Measurements from ENCODE around the gene FLOT1. TPM values are rescaled to one million over a fixed set of nuclear protein-coding genes. Genes with fewer than 3 reads are reported as not detected.
"Not testable (repeated sequence)": the region's sequence is repeated elsewhere in the genome, so short reads cannot be mapped to it uniquely, and the experiment has no call there.

FLOT1 gene
- total RNA-seq, 1 donor from 2014 or later: 32.6 TPM

DNA sequence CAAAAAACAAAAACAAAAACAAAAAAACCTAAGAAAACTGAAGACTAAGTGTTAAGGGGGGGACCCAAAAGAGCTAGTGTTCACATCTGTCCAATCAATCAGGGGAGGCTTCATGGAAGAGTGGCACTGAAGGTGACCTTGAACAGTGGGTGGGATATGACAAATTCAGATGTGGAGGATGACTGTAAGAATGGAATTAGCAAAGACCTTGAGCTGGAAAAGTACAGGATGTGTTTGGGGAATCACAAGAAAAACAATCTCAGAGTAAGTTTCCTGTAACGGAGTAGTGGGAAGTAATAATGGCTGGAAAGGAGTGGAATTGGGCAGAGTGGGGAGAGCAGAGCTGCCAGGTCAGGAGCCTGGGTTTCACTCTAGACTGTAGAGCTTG is 4.8 kb upstream of the FLOT1 start:
- DNase-seq: no peak

DNA sequence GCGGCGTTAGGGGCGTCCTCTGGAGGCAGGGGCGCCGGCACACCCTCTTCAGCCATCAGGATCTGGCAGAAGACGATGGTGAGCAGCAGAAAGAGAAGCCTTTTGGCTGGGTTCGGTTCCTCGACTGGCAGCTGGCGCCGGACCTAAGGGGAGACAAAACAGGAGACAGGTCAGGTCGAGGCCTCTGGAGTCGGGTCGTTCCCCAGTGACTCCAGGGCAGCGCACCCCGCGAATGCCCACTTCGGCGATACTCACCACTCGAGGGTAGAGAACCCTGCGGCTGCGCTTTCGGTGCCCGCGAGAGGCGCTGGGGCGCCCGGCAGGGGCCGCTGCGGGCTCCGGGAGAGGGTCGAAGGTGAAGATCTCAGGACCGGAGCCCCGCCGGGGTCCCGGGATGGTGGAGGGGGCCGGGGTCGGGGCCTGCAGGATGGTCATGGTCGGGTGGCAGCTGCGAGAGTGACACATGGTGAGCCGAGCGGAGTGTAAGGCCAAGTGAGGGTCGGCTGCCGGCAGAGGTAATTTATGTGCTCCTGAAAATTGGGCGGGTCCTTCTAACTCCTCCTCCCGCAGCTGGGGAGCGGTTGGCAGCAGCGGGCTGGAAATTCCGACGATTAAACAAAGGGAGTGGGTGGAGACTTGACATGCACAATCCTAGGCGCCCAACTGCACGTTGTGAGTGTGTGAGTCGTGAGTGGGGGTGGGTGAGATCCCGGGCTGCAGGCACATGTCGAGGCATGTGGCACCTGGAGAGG is 1.7 kb upstream of the FLOT1 start, which contains the start of gene IER3:
IER3 (minus strand) TSS at position 494 of the 752 bp plus-strand sequence; CDS start at position 465, 29 bp downstream.
- DNase-seq: peak; percentile 87

DNA sequence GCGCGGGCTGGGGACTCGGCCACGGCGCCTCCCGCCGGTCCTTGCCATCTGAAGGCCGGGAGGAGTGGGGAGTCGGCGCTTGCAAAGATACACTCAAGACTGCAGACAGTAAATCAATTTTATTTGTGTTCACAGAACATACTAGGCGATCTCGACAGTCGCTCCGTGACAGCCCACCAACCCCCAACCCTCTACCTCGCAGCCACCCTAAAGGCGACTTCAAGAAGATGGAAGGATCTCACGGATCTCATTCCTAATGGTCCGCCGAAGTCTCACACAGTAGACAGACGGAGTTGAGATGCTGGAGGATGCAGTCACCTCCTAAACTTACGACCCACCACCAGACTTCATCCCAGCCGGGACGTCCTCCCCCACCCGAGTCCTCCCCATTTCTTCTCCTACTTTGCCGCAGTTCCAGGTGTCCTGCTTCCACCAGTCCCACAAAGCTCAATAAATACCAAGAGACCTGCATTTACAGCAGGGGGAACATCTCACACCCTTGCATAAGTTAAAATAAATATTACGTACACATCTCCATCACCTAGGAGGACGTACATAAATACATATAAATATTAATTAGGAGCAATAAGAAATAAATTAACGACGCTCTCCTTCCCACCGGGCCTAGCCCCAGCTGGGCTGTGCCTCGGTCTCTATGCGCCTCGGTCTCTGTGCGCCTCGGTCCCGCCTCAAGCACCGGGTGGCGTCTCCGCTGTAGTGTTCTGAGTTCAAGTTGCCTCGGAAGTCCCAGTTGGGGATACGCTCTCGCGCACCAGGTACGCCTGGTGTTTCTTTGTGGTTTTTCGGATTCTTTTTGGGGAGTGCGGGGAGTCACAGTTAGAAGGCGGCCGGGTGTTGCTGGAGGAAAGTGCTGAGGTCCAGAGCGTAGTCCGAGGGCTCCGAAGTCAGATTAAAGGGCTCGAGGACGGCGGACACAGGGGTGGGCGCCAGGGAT is 889 bp upstream of the FLOT1 start:
- peak; percentile 76 for DNase-seq

DNA sequence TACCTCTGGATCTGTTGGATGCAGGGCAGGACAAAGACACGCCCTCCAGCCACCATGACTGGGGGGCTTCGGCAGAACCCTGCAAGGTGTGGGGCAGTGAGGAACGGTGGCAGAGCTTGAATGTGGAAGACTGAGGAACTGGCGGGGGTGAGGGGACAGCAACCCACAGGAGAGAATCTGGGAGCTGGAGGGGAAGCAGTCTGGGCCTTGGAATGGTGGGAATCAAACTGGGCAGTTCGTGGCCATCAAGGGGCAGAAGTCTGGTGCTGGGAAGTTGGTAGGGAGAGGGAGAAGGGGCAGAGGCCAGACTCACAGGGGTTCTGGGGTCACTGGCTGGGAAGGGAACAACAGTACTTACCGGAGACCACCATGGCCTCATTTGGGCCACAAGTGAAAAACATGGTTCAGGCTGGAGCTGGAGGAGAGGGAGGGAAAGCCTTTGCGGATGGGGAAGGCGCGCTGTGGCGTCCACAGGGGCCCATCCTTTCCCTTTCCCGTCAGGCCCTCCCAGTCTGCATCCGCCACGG is 635 bp downstream of the FLOT1 start:
- DNase-seq: no peak

DNA sequence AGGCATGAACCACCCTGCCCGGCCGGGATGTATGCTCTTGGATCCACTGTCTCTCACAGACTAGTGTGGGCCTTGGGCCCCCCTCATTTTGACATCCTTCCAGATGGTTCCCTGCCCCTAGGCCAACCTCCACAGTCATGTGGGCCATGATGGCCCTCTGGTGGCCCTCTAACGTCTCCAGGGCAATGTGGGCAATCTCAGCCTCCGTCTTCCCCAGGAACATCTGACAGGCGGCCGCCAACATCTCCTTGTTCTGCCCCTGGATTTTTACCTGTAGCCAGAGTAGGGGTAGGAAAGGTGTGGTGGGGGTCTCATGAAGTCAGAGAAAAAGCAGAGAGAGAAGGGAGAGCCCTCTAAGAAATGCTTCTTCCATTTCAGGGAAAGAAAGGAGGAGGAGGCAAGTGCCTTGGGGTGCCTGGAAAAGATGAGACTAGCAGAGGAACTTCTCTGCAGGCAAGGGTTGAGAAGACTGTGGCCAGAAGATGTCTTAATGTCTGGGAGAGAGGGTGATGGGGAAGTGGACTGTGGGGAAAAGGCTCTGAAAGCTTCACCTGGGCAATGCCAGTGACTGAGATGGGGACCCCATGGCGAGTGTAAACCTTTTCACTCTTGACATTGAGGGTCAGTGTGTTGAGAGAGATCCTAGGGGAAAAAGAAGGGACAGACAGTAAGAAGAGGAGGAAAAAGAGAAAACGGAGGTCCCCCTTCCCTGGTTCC is 1.3 kb downstream of the FLOT1 start:
- DNase-seq: no peak

DNA sequence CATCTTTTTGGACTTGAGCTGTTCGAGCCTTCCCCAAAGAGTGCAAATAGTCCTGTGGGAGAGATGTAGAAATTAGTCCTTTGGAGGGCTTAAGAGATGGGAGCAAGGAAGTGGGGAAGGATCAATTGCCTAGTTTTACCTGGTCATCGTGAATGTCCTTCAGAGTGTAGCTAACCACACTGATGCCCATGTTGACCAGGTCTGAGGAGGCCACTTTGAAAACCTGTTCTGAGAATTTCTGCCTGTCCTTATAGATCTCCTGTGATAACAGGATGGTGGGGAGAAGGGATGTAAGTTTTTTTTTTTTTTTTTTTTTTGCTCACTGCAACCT is 2.0 kb downstream of the FLOT1 start:
- DNase-seq: no peak

DNA sequence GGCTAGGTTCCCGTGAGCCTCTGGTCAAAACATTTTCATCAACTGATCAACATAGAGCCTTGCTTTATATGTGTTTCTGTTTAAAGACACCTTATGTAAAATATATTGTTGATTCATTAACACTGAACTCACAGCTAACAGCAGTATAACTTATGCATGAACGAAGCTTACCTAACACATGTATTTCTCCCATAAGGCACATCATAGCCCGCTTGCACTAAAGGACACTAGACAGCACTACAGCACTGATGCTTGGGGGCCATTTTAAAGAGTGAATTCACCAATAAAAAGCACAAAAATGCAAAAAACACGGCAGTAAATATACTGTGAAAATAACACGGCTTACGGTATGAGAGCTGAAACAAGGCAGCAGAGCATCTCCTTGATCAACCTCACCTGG is 4.0 kb downstream of the FLOT1 start:
- DNase-seq: no peak

DNA sequence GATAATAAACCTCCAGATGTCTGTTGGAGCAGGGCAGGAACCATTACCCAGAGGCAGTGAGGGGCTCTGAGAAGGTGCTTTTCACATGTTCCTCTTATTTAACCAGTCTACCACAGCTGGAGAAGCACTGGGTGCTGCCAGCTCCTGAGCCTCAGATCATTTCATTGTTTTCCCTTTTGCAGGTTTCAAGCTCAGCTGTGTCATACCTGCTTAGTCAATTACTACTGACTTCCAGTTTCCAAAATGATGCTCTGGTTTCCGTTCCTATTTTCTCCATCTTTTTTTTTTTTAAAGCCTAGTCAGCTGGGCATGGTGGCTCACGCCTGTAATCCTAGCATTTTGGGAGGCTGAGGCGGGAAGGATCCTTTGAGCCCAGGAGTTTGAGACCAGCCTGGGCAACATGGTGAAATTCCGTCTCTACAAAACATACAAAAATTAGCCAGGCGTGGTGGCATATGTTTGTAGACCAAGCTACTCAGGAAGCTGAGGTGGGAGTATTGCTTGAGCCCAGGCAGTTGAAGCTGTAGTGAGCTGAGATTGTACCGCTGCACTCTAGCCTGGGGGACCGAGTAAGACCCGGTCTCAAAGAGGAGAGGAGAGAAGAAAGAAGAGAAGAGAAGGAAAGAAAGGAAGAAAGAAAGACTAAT is 6.7 kb downstream of the FLOT1 start:
- DNase-seq: no peak

DNA sequence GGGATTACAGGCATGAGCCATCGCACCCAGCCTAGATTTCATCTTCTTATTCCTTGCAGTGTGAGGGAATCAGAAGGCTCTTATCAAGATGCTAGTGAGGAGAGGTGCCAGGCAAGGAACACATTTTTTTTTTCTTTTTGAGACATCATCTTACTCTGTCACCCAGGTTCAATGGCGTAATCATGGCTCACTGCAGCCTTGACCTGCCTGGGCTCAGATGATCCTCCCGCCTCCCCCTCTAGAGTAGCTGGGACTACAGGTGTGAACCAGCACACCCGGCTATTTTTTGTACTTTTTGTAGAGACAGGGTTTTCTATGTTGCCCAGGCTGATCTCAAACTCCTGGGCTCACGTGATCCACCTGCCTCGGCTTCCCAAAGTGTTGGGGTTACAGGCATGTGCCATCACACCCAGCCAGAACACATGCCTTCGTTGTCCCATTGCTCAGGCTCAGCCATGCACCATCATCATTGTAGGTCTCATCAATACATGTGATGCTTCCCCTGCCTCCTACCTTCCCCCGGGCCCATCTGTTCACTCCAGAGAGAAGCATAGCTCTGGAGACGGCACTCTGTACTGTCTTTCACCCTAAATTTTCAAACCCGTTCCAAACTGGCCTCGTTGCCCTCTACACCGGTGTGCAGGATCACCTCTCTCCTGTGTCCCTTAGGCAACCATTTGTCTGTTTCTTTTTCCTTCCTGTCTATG is 10.1 kb downstream of the FLOT1 start:
- DNase-seq: no peak

DNA sequence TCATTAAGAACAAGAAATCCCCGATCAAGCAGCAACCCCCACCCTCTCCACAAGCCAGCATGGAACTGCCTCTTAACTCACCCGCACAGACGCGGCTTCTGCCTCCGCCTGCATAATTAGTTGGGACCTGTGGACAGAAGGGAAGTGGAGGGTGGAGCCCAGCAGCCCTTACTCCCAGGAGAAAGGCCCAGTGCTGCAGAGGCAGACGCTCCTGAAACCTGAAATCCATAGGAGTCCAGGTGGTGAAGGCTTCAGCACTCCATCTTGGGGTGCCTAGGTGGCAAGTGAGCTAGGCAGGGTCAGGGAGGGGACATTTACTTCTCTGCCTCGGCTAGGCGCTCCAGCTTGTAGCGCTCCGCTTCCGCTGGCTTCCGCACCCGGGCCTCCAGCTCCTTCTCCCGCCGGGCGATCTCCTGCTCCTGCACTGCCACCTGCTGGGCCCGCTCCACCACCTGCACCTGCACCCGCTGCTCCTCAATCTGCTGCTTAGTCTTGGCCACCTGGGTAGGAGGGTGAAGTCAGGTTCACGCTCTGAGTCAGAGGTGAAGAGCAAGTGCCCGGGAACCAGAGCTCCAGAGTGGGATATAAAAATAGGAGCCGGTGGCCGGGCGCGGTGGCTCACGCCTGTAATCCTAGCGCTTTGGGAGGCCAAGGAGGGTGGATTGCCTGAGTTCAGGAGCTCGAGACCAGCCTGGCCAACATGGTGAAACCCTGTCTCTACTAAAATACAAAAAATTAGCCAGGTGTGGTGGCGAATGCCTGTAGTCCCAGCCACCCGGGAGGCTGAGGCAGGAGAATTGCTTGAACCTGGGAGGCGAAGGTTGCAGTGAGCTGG is 11.7 kb downstream of the FLOT1 start:
- no peak for DNase-seq

DNA sequence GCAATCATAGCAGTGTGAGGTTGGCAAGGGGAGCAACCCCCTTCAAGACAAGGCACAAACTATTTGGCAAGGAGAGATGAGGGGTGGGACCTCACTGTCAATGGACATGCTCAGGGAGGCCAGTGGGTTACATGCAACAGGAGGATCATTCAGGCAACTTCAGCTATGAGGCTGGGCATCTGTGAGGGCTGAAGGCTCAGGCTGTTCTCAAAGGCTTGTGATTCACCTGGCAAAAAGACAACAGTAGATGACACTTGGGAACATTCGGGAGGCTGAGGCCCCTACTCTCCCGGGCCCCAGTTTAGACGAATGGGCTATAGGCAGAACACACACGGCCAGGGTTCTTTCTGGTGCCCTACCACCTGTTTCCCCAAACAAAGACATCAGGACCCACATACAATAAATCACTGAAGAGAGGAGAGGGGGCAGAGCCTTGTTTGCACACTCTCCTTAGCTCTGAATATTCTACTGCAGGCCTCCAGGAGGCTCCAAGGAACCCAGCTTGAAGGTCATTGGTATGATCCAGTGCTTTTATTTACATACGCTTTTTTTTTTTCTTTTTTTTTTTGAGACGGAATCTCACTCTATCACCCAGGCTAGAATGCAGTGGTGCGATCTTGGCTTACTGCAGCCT is 14.4 kb downstream of the FLOT1 start:
- DNase-seq: no peak

DNA sequence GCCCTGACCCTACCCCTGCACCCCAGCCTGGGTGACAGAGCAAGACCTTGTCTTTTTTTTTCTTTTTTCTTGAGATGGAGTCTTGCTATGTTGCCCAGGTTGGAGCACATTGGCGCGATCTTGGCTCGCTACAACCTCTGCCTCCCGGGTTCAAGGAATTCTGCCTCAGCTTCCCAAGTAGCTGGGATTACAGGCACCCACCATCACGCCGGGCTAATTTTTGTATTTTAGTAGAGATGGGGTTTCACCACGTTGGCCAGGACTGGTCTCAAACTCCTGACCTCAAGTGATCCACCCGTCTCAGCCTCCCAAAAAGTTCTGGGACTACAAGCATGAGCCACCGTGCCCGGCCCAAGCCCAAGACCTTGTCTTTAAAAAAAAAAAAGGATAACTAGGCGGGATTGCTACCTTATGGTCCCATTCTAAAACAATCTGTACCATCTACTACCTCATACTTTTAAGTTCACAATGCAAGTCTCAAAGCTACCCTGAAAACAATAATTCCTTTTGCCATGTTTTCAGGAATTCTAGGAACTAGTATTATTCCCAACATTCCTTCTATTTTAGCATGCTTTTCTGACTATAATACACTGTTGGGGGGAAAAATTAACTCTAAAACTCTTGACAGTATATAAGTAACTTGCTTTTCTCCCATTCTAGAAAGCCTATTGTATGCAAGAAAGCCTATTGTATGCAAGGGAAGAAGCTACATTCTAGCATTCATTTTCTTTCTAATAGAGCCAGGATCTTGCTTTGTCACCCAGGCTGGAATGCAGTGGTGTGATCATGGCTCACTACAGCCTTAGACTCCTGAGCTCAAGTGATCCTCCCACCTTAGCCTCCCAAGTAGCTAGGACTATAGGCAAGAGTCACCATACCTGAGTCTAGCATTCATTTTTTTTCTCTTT is 15.7 kb downstream of the FLOT1 start:
- DNase-seq: no peak

DNA sequence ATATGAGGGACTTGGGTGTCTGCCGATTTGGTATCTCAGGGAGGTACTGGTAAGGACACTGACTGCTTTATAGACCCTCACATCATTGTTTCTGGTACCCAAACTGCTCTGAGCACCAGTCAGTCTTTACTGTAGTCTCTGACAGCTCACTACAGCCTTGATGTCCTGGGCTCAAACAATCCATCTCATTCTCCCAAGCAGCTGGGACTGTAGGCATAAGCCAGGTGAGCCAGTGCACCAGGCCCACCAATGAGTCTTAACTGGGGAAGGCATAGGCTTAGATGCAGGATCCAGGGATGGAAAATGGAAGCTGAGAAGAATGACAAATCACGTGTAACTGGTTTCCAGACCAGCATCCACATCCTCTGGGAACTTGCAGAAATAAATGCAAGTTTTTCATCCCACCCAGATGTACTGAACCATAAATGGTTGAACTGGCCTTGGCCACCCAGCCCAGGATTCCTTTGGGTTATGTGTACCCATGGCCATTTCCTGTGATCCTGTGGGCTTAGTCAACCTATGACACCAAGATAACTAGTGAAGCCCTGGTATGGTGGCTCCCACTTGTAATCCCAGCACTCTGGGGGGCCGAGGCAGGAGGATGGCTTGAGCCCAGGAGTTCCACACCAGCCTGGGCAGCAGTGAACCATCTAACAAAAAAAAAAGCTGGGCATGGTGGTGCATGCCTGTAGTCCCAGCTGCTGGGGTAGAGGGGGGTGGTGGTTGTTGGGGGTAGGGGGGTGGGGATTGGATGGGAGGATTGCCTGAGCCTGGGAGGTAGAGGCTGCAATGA is 16.6 kb downstream of the FLOT1 start:
- DNase-seq: no peak

DNA sequence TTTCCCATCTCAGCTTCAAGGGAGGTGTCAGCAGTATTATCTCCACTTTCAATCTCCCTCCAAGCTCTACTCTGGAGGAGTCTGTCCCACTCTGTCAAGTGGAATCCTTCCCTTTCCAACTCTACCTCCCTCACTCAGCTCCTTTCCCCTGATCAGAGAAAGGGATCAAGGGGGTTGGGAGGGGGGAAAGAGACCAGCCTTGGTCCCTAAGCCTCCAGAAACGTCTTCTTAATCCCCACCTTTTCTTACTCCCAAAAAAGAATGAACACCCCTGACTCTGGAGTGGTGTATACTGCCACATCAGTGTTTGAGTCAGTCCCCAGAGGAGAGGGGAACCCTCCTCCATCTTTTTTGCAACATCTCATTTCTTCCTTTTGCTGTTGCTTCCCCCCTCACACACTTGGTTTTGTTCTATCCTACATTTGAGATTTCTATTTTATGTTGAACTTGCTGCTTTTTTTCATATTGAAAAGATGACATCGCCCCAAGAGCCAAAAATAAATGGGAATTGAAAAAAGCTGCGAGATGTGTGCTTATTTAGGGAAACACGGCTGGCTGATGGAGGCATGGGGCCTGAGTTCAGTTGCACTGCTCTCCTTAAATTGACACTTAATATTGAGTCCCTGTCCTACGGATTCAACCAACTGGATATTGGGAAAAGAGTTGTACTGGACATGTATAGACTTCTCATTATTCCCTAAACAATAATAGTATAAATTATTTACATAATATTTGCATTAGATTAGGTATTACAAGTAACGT is 17.4 kb downstream of the FLOT1 start:
- no peak for DNase-seq

DNA sequence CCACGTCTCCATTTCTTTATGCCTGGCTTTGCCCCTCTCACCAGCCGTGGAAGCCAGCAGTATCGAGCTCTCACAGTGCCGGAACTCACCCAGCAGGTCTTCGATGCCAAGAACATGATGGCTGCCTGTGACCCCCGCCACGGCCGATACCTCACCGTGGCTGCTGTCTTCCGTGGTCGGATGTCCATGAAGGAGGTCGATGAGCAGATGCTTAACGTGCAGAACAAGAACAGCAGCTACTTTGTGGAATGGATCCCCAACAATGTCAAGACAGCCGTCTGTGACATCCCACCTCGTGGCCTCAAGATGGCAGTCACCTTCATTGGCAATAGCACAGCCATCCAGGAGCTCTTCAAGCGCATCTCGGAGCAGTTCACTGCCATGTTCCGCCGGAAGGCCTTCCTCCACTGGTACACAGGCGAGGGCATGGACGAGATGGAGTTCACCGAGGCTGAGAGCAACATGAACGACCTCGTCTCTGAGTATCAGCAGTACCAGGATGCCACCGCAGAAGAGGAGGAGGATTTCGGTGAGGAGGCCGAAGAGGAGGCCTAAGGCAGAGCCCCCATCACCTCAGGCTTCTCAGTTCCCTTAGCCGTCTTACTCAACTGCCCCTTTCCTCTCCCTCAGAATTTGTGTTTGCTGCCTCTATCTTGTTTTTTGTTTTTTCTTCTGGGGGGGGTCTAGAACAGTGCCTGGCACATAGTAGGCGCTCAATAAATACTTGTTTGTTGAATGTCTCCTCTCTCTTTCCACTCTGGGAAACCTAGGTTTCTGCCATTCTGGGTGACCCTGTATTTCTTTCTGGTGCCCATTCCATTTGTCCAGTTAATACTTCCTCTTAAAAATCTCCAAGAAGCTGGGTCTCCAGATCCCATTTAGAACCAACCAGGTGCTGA is 18.4 kb downstream of the FLOT1 start:
- not testable (repeated sequence) for DNase-seq
